Rectal smooth muscle tissue (tissue), 1 donor: ENCODE measurements around the gene DCN.

Experiments used
- H3K27ac ChIP-seq: one replicate; pipeline ENCODE4 v1.7.0; 2013; ENCODE audit warnings: low read depth, low read length, inconsistent platforms
- H3K27me3 ChIP-seq: one replicate; pipeline ENCODE4 v1.7.0; 2013; ENCODE audit warnings: low read length; ENCODE audit not compliant: control insufficient read depth, insufficient read depth
- H3K36me3 ChIP-seq: one replicate; pipeline ENCODE4 v1.7.0; 2013; ENCODE audit warnings: low read length; ENCODE audit not compliant: control insufficient read depth, insufficient read depth
- H3K4me1 ChIP-seq: one replicate; pipeline ENCODE4 v1.7.0; 2013; ENCODE audit warnings: low read length; ENCODE audit not compliant: control insufficient read depth, insufficient read depth
- H3K4me3 ChIP-seq: one replicate; pipeline ENCODE4 v1.7.0; 2013; ENCODE audit warnings: low read length
- H3K9ac ChIP-seq: one replicate; pipeline ENCODE4 v1.7.0; 2013; ENCODE audit warnings: low read length

DCN gene

DNA sequence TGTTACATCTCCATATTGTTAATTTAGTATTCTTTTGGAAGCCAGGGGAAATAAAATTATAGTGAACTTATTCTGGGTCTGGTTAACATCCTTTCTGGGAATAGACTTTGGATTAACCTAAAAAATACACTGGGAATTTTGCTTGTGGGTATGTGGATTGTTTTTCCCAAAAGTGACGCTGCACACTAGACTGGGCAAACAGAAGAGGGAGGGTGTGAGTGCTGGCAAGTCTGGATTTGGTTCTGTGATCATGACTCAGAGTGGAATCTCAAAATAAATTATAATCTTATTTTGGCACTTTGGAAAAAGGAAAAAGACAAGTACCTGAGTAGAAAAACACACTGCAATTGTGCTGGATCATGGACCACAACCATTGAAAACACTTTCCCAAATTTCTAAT is 56.1 kb downstream of the DCN start:
- H3K27me3 ChIP-seq, result no peaks in the 10 kb centered on the region
- no peak overlapping the region for H3K9ac ChIP-seq
- no peak overlapping the region for H3K4me3 ChIP-seq
- H3K4me1 ChIP-seq, result peaks cover 4% of the 10 kb centered on the region
- H3K27ac ChIP-seq, result peak overlapping the region; percentile 32
- H3K36me3 ChIP-seq, result no peaks in the 10 kb centered on the region

DNA sequence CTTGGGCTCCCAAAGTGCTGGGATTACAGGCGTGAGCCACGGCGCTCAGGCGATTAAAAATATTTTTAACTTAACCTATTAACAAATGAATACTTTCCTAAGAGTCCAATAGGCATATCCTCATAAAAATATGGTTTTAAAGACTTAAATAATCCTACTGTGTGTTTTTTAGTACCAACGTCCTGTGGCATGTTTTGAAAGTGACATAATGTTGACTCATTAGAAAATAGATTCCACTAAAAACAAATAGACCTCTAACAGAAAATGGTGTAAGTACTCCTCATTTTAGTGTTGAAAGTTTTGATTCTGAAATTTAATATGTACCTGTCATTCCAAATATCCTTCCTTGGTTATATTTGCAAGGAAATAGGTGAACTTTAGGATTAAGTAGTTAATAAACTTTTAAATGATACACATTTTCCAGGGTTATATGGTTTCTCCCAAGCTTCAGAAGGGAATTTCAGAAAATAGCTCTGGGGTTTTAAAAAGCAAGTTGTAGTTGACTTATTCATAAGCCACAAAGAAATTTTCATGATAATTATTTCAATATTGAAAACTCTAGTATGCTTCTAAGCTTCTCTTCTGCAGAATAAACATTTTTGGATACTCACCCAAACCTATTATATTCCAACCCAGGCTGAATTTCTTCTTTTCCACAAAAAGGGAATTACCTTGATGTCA is 59.2 kb downstream of the DCN start:
- H3K27ac ChIP-seq, result no peak overlapping the region
- H3K4me3 ChIP-seq, result no peak overlapping the region
- no peaks in the 10 kb centered on the region for H3K36me3 ChIP-seq
- no peak overlapping the region for H3K9ac ChIP-seq
- peaks cover 4% of the 10 kb centered on the region for H3K4me1 ChIP-seq
- no peaks in the 10 kb centered on the region for H3K27me3 ChIP-seq

DNA sequence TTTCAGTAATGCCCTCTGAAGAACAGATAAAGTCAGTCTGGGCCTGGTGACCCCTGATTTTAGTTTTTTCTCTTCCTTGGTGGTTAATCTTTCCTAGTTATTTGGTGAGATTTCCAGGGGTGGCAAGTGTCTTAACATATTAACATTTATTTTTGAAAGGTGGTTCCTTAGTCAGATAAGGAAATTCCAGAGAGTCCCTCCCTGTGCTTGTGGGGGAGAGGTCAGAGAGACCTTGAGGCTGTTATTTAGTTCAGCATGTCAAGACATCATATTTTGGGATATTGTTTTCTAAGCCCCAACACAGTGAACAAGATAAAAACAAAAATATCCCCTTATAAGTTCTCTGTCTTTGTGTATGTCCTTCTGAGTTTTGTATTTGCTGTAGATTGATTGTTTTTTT is 61.8 kb downstream of the DCN start:
- Histone ChIP-seq H3K4me1 (no peaks in the 10 kb centered on the region), H3K9ac (no peak overlapping the region), H3K27me3 (no peaks in the 10 kb centered on the region), H3K36me3 (no peaks in the 10 kb centered on the region), H3K27ac (no peak overlapping the region), H3K4me3 (no peak overlapping the region)

- Histone ChIP-seq H3K4me3 (no peak overlapping the region), H3K36me3 (no peaks in the 10 kb centered on the region), H3K27ac (no peak overlapping the region), H3K27me3 (no peaks in the 10 kb centered on the region), H3K9ac (no peak overlapping the region), H3K4me1 (no peaks in the 10 kb centered on the region)
These were observed 63.5 kb downstream of the DCN start for GRCh38 chr12:91119089-91119488.

DNA sequence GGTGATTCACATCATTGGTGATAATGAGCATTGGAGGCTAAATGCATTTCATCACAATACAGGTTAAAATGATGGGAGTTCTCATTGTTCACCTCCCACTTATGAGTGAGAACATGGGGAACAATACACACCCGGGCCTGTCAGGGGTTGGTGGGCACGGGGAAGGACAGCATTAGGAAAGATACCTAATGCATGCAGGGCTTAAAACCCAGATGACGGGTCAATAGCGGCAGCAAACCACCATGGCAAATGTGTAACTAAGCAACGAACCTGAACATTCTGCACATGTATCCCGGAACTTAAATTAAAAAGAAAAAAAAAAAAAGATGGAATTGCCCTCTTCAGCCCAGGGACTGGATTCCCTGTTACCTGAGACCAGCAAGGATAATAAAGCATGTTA is 69.0 kb downstream of the DCN start:
- Histone ChIP-seq H3K4me1 (no peaks in the 10 kb centered on the region), H3K27me3 (no peaks in the 10 kb centered on the region), H3K36me3 (no peaks in the 10 kb centered on the region), H3K27ac (no peak overlapping the region), H3K4me3 (no peak overlapping the region), H3K9ac (no peak overlapping the region)

- Histone ChIP-seq H3K4me1 (no peaks in the 10 kb centered on the region), H3K27ac (peak within 1 kb of the TSS; percentile 27), H3K36me3 (no peaks in the 10 kb centered on the region), H3K4me3 (peak within 1 kb of the TSS; percentile 38), H3K27me3 (no peaks in the 10 kb centered on the region), H3K9ac (no peak within 1 kb of the TSS)
These were observed 71.0 kb downstream of the DCN start, which contains the start of gene LUM for GRCh38 chr12:91111366-91112325. TSS of gene LUM (minus strand) at chr12:91111494. CDS start at chr12:91108979, 2,515 bp downstream.

- H3K9ac ChIP-seq, result no peak overlapping the region
- no peaks in the 10 kb centered on the region for H3K4me1 ChIP-seq
- H3K36me3 ChIP-seq, result no peaks in the 10 kb centered on the region
- H3K27me3 ChIP-seq, result no peaks in the 10 kb centered on the region
- peak overlapping the region; percentile 13 for H3K4me3 ChIP-seq
- peak overlapping the region; percentile 21 for H3K27ac ChIP-seq
These were observed 72.2 kb downstream of the DCN start for GRCh38 chr12:91110311-91110924.

GRCh38 chr12:91109581-91110310 is 72.9 kb downstream of the DCN start:
- Histone ChIP-seq H3K9ac (peak overlapping the region; percentile 36), H3K4me1 (no peaks in the 10 kb centered on the region), H3K27me3 (no peaks in the 10 kb centered on the region), H3K4me3 (no peak overlapping the region), H3K36me3 (no peaks in the 10 kb centered on the region), H3K27ac (peak overlapping the region; percentile 21)

DNA sequence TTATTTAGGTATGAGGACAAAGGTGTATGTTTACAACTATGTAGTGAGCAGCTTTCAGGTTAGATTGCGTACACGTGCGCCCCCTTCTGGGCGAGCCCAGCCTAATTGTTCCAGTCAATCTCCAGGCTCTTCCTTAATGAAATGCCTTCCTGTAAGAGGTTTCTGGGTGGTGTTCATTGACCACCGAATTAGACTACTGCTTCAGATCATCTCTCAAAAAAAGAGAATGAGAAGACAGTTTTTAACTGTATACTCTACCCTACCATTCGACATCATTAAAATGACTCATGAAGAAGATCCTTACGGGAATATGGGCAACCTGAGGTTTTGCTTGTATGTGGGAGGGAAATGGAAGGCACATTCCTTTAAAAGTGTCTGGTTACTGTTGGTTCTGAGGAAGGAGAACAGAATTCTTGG is 73.5 kb downstream of the DCN start:
- H3K27ac ChIP-seq, result no peak overlapping the region
- H3K36me3 ChIP-seq, result no peaks in the 10 kb centered on the region
- H3K9ac ChIP-seq, result peak overlapping the region; percentile 36
- H3K27me3 ChIP-seq, result no peaks in the 10 kb centered on the region
- H3K4me3 ChIP-seq, result no peak overlapping the region
- no peaks in the 10 kb centered on the region for H3K4me1 ChIP-seq

GRCh38 chr12:91108196-91108755 is 74.3 kb downstream of the DCN start:
- Histone ChIP-seq H3K4me1 (no peaks in the 10 kb centered on the region), H3K27ac (peak overlapping the region; percentile 45), H3K9ac (no peak overlapping the region), H3K4me3 (peak overlapping the region; percentile 8), H3K36me3 (no peaks in the 10 kb centered on the region), H3K27me3 (no peaks in the 10 kb centered on the region)

DNA sequence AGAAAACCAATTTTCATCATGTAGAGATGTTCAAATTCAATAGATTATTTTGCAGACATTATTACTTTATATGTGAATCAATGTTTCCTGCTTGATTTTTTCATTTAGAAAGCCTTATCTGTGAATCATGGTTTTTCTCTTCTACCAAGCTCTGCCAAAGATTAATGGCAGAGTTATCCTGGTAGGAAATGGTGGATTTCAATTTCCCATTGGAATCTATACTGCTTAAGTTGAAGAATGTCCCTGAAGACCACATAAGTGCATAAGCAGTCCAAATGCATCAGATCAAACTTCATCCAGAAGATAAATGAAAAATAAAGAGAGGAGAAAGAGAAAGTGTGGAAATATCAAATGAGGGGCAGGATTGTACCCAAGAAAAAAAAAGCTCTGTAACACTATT is 76.3 kb downstream of the DCN start:
- Histone ChIP-seq H3K27me3 (no peaks in the 10 kb centered on the region), H3K4me3 (no peak overlapping the region), H3K36me3 (no peaks in the 10 kb centered on the region), H3K4me1 (no peaks in the 10 kb centered on the region), H3K9ac (no peak overlapping the region), H3K27ac (no peak overlapping the region)
